OCI-M1 (cell line): Measurements from ENCODE around the gene ABCG1.

Source experiments
- DNase-seq: peaks from one replicate; lab custom pipeline; 2025; lab: John Stamatoyannopoulos, UW

The ABCG1 gene

GRCh38 chr21:42324896-42325295 is 106.0 kb downstream of the ABCG1 start:
- no peak for DNase-seq

DNA sequence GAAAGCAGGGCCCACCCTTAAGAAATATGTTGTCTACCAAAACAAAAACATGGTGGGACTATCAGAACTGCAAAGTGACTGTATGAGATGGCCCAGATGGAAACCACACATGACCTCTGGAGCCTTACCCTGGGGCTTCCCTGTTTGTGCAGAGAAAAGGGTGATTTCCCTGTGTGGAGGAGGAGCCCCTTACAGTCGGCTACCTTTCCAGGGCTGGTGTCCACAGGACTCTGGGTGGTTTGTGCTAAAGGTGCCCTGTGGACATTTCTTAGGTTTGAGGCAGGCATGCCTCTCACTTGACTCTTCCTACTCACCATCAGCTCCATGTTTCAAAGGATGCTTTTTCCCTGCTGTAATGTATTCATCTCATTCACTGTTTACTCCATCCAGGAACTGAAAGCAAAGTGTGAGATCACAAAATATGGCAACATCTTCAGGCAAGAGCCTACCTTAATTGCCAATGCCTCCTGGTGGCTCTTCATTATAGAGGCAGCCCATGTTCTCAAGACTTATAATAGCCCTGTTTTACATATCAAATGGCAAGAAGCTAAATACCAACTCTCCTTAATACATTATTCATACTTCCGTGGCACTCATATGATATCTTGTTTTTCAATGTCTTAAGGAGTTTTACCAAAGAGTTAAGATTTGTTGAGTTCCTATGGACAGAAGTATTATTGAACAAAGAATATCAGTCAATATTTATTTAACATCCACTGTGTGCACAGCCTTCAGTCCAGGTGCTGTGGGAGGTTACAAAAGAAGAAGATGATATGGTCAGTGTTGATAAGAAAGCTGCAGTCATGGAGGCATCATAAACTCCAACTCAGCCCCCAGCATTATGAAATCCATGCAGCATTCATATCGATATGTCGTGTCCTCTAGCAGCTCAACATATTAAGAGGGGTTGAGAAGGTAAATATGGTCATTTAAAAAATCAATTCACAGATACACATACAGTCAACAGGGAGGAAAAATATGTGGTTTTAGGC is 111.7 kb downstream of the ABCG1 start:
- DNase-seq, result no peak

GRCh38 chr21:42331660-42332059 is 112.7 kb downstream of the ABCG1 start:
- no peak for DNase-seq

DNA sequence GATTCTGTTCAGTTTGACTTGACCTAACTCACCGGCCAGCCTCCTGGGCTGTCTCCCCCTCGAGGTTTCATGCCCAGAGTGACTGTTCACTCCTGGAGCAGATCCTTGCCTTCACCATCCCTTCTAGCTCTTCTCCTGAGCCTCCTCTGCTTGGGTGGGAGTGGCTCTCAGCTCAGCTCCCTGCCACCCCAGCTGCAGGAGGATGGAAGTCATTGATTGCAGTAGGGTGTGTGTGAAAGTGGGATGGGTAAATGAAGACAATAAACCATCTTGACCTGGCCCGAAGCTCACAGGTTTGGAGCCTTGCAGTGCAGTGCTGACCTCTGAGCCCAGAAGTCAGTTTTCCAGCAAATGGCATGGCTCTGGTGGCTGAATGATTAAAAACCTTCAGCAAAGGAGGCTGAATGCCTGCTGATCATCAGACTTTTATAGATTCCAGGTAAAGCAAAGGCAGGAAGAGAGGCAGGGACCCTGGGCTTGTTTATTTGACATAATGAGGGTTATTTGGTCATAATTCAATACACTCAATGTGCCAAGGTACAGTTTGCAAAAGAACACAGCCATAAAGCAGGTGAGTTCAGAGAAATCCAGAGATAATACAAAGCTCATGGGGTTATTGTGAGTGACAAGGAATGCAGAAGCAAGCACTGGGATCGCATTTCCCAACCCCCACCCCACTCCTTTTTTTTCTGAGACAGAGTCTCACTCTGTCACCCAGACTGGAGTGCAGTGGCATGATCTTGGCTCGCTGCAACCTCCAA is 113.8 kb downstream of the ABCG1 start:
- DNase-seq, result no peak

DNA sequence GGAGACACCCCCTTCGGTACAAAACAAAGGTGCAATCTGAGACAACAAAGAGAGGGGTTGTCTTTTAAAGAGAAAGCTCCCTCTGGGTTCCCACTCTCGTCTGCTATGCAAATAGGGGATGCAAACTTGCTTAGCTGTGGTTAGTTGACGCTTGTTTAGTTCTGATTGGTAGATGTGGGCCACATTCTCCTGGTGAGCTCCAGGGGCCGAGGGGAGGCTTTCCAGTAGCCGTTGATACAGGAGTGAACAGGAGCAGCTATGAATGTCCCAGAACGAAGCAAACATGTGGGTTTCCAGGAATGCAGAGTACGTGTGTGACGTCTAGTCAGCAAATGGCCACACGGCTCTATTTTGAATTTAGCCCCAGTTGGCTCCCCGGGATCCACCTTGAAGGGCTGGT is 117.1 kb downstream of the ABCG1 start:
- DNase-seq, result no peak

GRCh38 chr21:42337276-42337675 is 118.3 kb downstream of the ABCG1 start:
- no peak for DNase-seq

- DNase-seq, result peak; percentile 78
Observed at GRCh38 chr21:42337830-42338728, 119.1 kb downstream of the ABCG1 start.

- DNase-seq, result no peak
Observed at GRCh38 chr21:42338729-42339715, 120.1 kb downstream of the ABCG1 start.

DNA sequence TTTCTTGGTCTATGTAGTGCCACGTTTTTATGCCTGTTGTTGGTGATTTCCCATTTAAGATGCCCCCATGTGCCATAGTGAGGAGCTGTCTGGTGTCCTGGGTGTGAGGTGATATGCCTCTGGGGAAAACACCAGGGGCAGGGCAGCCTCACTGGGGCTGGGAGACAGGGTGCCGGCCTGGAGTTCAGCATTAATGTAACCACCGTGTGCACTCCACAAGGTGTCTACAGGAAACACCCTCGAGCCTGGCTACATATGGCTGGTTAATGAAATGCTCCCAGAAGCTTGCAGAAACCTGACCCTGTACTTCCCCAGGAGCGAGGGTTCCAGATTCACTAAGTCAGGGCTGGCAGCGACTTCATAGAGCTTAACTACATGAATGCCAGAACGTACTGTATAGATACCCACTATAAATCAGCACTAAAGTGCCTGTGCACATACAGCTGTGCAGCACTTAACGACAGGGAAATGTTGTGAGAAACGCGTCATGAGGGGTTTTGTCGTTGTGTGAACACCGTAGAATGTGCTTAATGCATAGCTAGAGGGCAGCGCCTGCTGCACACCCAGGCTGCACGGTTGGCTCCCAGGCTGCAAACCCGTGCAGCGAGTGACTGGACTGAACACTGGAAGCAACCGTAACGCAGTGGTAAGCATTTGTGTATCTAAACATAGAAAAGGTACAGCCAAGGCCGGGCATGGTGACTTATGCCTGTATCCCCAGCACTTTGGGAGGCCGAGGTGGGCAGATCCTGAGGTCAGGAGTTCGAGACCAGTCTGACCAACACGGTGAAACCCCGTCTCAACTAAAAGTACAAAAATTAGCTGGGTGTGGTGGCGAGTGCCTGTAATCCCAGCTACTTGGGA is 121.5 kb downstream of the ABCG1 start:
- DNase-seq, result no peak

DNA sequence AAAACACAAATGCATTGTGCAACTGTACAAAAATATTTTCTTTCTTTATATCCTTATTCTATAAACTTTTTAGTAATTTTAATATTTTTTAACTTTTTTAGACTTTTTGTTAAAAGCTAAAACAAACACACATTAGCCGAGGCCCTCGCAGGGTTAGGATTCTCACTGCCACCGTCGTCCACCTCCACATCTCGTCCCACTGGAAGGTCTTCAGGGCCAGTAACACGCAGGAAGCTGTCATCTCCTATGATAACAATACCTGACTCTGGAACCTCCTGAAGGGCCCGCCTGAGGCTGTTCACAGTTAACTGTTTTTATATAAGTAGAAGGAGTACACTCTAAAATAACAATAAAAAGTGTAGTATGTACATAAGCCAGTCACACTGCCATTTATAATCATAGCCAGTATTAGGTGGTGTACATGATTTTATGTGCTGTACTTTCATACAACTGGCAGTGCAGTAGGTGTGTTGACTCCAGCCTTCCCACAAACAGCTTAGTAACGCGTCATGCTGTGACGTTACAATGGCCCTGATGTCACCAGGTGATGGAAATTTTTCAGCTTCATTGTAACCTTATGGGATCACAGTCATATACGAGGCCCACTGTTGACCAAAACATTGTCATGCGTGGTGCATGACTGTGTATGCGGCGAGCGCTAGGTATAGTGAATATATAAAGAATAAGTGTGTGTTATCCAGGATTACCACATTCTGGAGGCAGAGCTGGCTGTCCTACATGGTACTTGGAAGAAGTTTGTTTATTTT is 123.0 kb downstream of the ABCG1 start:
- DNase-seq, result no peak

- no peak for DNase-seq
Observed at GRCh38 chr21:42343101-42343500, 124.2 kb downstream of the ABCG1 start.

DNA sequence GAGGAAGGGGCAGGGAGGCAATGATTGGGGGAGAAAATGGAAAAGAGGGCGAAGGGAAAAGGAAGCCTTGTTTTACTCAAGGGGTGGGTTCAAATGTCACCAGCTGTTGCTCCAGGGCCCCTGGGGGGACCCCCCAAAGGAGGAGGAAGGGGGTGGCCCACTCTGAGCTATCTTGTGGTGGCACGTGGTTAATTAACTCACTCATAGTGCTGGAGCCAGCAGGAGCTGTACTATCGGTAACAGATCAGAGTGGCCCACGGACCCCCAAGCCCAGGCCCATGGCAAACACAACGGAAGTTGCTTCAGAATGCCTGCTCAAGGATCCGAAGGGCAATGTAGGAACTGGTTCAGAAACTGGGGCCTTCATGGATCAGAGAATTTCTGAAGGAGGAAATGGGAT is 124.6 kb downstream of the ABCG1 start:
- DNase-seq, result no peak

- DNase-seq, result no peak
Observed at GRCh38 chr21:42343963-42344510, 125.1 kb downstream of the ABCG1 start.

- DNase-seq, result no peak
Observed at GRCh38 chr21:42344631-42345030, 125.7 kb downstream of the ABCG1 start.

GRCh38 chr21:42346441-42346840 is 127.5 kb downstream of the ABCG1 start:
- no peak for DNase-seq
